HL-60 (cell line): ENCODE results near the gene BARX1.

Source experiments
- POLR2AphosphoS5 ChIP-seq: IDR thresholded peaks from 2 replicates; pipeline ENCODE4 v1.6.1; 2012; ENCODE audit warnings: low read depth
- REST ChIP-seq: IDR thresholded peaks from 2 replicates; pipeline ENCODE4 v1.6.1; 2012; ENCODE audit warnings: low read depth; ENCODE audit not compliant: insufficient replicate concordance
- SPI1 ChIP-seq: IDR thresholded peaks from 2 replicates; pipeline ENCODE4 v1.6.1; 2012; ENCODE audit warnings: low read depth, mild to moderate bottlenecking, borderline replicate concordance
- TF ChIP-seq, protein P1 (sequence below): IDR thresholded peaks from one replicate; pipeline ENCODE4 v1.5.1; 2011; ENCODE audit warnings: low read length, control low read depth, inconsistent platforms; ENCODE audit not compliant: insufficient read depth

GRCh38 chr9:93910598-93910997 lies 44.6 kb downstream of the BARX1 start:
- TF ChIP-seq, protein P1, sequence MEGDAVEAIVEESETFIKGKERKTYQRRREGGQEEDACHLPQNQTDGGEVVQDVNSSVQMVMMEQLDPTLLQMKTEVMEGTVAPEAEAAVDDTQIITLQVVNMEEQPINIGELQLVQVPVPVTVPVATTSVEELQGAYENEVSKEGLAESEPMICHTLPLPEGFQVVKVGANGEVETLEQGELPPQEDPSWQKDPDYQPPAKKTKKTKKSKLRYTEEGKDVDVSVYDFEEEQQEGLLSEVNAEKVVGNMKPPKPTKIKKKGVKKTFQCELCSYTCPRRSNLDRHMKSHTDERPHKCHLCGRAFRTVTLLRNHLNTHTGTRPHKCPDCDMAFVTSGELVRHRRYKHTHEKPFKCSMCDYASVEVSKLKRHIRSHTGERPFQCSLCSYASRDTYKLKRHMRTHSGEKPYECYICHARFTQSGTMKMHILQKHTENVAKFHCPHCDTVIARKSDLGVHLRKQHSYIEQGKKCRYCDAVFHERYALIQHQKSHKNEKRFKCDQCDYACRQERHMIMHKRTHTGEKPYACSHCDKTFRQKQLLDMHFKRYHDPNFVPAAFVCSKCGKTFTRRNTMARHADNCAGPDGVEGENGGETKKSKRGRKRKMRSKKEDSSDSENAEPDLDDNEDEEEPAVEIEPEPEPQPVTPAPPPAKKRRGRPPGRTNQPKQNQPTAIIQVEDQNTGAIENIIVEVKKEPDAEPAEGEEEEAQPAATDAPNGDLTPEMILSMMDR = no peak
- TF ChIP-seq REST (no peak), SPI1 (no peak), POLR2AphosphoS5 (no peak)
